ENCODE measurements around the gene PRR29. TPM values are rescaled to one million over a fixed set of nuclear protein-coding genes. Genes with fewer than 3 reads are reported as not detected.

PRR29 gene
- total RNA-seq, 1 experiment from 2014 or later = 0.85 TPM

DNA sequence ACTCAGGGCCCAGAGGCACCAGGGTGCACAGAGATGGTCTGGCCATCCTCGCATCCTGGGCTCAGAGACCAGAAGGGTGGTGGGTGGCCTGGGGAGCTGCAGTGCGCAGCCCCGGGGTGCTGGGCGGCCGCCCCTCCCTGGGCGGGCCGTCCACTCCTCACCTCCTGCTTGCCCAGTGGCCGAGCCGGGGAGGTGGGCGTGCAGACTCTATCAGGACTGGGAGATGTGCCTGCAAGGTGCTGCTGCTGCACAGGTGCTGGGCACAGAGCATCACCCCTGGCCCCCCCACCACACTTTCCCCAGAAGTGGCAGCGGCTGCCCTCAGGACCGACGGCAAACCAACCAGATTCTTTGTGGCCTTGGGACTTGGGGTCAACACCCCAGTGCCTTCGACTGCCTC, 25.4 kb upstream of the PRR29 start, which contains the start of gene SCN4A:
Gene SCN4A, minus strand, starts transcription at position 123 of the 400 bp plus-strand sequence. Its CDS starts 77 bp downstream, at position 46.
- TF ChIP-seq, protein P1, sequence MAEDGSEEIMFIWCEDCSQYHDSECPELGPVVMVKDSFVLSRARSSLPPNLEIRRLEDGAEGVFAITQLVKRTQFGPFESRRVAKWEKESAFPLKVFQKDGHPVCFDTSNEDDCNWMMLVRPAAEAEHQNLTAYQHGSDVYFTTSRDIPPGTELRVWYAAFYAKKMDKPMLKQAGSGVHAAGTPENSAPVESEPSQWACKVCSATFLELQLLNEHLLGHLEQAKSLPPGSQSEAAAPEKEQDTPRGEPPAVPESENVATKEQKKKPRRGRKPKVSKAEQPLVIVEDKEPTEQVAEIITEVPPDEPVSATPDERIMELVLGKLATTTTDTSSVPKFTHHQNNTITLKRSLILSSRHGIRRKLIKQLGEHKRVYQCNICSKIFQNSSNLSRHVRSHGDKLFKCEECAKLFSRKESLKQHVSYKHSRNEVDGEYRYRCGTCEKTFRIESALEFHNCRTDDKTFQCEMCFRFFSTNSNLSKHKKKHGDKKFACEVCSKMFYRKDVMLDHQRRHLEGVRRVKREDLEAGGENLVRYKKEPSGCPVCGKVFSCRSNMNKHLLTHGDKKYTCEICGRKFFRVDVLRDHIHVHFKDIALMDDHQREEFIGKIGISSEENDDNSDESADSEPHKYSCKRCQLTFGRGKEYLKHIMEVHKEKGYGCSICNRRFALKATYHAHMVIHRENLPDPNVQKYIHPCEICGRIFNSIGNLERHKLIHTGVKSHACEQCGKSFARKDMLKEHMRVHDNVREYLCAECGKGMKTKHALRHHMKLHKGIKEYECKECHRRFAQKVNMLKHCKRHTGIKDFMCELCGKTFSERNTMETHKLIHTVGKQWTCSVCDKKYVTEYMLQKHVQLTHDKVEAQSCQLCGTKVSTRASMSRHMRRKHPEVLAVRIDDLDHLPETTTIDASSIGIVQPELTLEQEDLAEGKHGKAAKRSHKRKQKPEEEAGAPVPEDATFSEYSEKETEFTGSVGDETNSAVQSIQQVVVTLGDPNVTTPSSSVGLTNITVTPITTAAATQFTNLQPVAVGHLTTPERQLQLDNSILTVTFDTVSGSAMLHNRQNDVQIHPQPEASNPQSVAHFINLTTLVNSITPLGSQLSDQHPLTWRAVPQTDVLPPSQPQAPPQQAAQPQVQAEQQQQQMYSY (CRISPR knock-in tag; IDR thresholded peaks at IDR 0.05) = no peak
- TF ChIP-seq IRF2 (CRISPR knock-in tag; IDR thresholded peaks at IDR 0.05; ENCODE audit: borderline replicate concordance, low read depth) = no peak
- TF ChIP-seq, protein P2, sequence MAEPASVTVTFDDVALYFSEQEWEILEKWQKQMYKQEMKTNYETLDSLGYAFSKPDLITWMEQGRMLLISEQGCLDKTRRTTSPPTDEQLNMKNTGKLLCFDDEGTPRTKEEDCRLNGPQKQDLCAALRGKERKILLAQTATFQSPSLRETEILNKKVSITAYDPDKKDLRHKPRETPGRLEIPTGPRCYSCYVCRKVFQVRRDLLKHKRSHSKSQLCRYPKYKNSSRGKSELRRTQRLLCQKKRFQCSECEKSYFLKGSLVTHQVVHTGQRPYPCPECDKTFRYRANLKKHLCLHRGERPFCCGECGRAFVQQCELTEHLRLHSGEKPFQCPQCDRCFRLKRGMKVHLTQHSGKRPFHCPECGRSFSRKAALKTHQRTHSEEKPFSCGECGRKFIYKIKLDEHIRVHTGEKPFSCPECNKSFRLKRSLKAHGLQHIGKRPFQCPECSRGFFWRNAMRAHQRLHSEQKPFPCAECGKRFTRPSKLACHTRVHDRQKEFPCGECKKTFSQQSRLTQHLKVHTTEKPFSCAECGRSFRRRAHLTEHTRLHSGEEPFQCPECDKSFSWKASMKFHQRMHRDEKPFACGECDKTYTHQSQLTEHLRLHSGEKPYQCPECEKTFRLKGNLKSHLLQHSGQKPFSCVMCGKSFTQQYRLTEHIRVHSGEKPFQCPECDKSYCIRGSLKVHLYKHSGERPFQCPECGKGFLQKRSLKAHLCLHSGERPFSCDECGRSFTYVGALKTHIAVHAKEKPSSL (CRISPR knock-in tag; conservative IDR thresholded peaks at IDR 0.05) = no peak
- TF ChIP-seq ZBTB21 (CRISPR knock-in tag; IDR thresholded peaks at IDR 0.05; ENCODE audit: borderline replicate concordance) = no peak
- TF ChIP-seq, protein P3, sequence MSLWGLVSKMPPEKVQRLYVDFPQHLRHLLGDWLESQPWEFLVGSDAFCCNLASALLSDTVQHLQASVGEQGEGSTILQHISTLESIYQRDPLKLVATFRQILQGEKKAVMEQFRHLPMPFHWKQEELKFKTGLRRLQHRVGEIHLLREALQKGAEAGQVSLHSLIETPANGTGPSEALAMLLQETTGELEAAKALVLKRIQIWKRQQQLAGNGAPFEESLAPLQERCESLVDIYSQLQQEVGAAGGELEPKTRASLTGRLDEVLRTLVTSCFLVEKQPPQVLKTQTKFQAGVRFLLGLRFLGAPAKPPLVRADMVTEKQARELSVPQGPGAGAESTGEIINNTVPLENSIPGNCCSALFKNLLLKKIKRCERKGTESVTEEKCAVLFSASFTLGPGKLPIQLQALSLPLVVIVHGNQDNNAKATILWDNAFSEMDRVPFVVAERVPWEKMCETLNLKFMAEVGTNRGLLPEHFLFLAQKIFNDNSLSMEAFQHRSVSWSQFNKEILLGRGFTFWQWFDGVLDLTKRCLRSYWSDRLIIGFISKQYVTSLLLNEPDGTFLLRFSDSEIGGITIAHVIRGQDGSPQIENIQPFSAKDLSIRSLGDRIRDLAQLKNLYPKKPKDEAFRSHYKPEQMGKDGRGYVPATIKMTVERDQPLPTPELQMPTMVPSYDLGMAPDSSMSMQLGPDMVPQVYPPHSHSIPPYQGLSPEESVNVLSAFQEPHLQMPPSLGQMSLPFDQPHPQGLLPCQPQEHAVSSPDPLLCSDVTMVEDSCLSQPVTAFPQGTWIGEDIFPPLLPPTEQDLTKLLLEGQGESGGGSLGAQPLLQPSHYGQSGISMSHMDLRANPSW (CRISPR knock-in tag; conservative IDR thresholded peaks at IDR 0.05; ENCODE audit: low read depth) = no peak
- TF ChIP-seq GTF2I (CRISPR knock-in tag; conservative IDR thresholded peaks at IDR 0.05) = no peak
- TF ChIP-seq SOX15 (CRISPR knock-in tag; IDR thresholded peaks at IDR 0.05) = no peak
- TF ChIP-seq RELA (CRISPR knock-in tag; IDR thresholded peaks at IDR 0.05; ENCODE audit: borderline replicate concordance) = no peak
- TF ChIP-seq, protein P4, sequence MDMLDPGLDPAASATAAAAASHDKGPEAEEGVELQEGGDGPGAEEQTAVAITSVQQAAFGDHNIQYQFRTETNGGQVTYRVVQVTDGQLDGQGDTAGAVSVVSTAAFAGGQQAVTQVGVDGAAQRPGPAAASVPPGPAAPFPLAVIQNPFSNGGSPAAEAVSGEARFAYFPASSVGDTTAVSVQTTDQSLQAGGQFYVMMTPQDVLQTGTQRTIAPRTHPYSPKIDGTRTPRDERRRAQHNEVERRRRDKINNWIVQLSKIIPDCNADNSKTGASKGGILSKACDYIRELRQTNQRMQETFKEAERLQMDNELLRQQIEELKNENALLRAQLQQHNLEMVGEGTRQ (CRISPR knock-in tag; IDR thresholded peaks at IDR 0.05) = no peak
- TF ChIP-seq, protein P5, sequence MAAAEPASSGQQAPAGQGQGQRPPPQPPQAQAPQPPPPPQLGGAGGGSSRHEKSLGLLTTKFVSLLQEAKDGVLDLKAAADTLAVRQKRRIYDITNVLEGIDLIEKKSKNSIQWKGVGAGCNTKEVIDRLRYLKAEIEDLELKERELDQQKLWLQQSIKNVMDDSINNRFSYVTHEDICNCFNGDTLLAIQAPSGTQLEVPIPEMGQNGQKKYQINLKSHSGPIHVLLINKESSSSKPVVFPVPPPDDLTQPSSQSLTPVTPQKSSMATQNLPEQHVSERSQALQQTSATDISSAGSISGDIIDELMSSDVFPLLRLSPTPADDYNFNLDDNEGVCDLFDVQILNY (CRISPR knock-in tag; IDR thresholded peaks at IDR 0.05) = no peak
- TF ChIP-seq, protein P6, sequence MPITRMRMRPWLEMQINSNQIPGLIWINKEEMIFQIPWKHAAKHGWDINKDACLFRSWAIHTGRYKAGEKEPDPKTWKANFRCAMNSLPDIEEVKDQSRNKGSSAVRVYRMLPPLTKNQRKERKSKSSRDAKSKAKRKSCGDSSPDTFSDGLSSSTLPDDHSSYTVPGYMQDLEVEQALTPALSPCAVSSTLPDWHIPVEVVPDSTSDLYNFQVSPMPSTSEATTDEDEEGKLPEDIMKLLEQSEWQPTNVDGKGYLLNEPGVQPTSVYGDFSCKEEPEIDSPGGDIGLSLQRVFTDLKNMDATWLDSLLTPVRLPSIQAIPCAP (CRISPR knock-in tag; IDR thresholded peaks at IDR 0.05) = no peak
- no peak for TF ChIP-seq ZNF121 (CRISPR knock-in tag; IDR thresholded peaks at IDR 0.05)
- TF ChIP-seq TEAD1 (CRISPR knock-in tag; IDR thresholded peaks at IDR 0.05) = no peak
- TF ChIP-seq, protein P7, sequence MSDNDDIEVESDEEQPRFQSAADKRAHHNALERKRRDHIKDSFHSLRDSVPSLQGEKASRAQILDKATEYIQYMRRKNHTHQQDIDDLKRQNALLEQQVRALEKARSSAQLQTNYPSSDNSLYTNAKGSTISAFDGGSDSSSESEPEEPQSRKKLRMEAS (CRISPR knock-in tag; IDR thresholded peaks at IDR 0.05) = no peak
- TF ChIP-seq TP53 (CRISPR knock-in tag; IDR thresholded peaks at IDR 0.05) = no peak
- Mint-ChIP-seq H3K27ac (no peak within 1 kb of the TSS), H3K4me3 (no peak within 1 kb of the TSS), H3K4me1 (0 out of 2 replicates have a peak, but pooled peaks cover 5% of the 10 kb centered on the region), H3K9me3 (no peaks in the 10 kb centered on the region), H3K27me3 (ENCODE audit: low read depth) (no peaks in the 10 kb centered on the region; the same call in 1 of the 2 replicates), H3K36me3 (no peaks in the 10 kb centered on the region)
- DNase-seq (ENCODE audit: low spot score) (no peak), ATAC-seq (no peak)
- POLR2A ChIA-PET = no interaction called here
- CTCF ChIA-PET = interaction anchor here (1.6 kb wide), 1 partner anchor 54 kb away, joined by 4 read pairs; no protein-coding TSS in a partner anchor

All from WTC11 (cell line).